GM12878 (cell line): ENCODE measurements around the gene FOXP1. TPM values are rescaled to one million over a fixed set of nuclear protein-coding genes. Genes with fewer than 3 reads are reported as not detected.

ENCODE experiments used
- ATAC-seq: fragments of 200-7000 bp; cut with Tn5 transposase; 3 replicates; pipeline ENCODE4 v1.9.1; 2020; ENCODE audit warnings: mild to moderate bottlenecking, moderate library complexity
- BruUV-seq: library from RNA; stranded (reverse); fragments of 400-500 nt; replicated peaks from 2 replicates; lab custom pipeline; 2021; lab: Mats Ljungman, UMichigan
- CTCF ChIA-PET: fragments of 300-600 bp; sonication (Branson Sonifier 250); formaldehyde crosslinking; extraction: SDS; loops from one replicate; lab custom pipeline; 2021; ENCODE audit warnings: inconsistent platforms; lab: Yijun Ruan, JAX
- POLR2A ChIA-PET: fragments of 350-600 bp; formaldehyde crosslinking; extraction: SDS; loops from one replicate; lab custom pipeline; 2021; ENCODE audit warnings: inconsistent platforms; lab: Charles Lee
- RAD21 ChIA-PET: fragments of 300-600 bp; sonication (Branson Sonifier 250); formaldehyde crosslinking; loops from one replicate; lab custom pipeline; 2023; ENCODE audit warnings: antibody characterized with exemption; ENCODE audit not compliant: unreplicated experiment; lab: Charles Lee
- SMC1A ChIA-PET: fragments of 300-600 bp; sonication (Branson Sonifier 250); formaldehyde crosslinking; loops from one replicate; lab custom pipeline; 2023; ENCODE audit not compliant: unreplicated experiment, uncharacterized antibody; lab: Charles Lee
- DNase-seq: peaks from one replicate; pipeline ENCODE4 v3.0.0-alpha.2; 2011; ENCODE audit warnings: low read depth, low spot score
- FAIRE-seq: peaks from 3 replicates; lab custom pipeline; 2011; peaks lifted over from hg19 to GRCh38; lab: Jason Lieb, UNC
- H2AFZ ChIP-seq: 2 replicates; pipeline ENCODE4 v1.6.0; 2011; ENCODE audit warnings: low read depth, low read length, control low read depth; ENCODE audit not compliant: control insufficient read depth
- H3K27ac ChIP-seq: 2 replicates; pipeline ENCODE4 v1.5.1; 2011; ENCODE audit warnings: control low read depth; ENCODE audit not compliant: control insufficient read depth, insufficient read depth
- H3K27me3 ChIP-seq, 2 experiments: replicated peaks in 1 of 2; 2 replicates each; pipeline versions ENCODE4 v1.6.0 to v1.6.1; 2011; ENCODE audit warnings: low read length in 1 of 2; ENCODE audit not compliant: control insufficient read depth in 2 of 2, insufficient read depth in 2 of 2
- H3K36me3 ChIP-seq, 2 experiments: 2 replicates each; pipeline ENCODE4 v1.5.1; 2011; ENCODE audit warnings: low read length in 1 of 2; ENCODE audit not compliant: control insufficient read depth in 2 of 2, insufficient read depth in 2 of 2
- H3K4me1 ChIP-seq: 2 replicates; pipeline ENCODE4 v1.6.1; 2011; ENCODE audit warnings: mild to moderate bottlenecking, low read length, moderate library complexity, mixed read lengths; ENCODE audit not compliant: control insufficient read depth, insufficient read depth
- H3K4me2 ChIP-seq: 2 replicates; pipeline ENCODE4 v1.6.0; 2011; ENCODE audit warnings: control low read depth; ENCODE audit not compliant: control insufficient read depth, insufficient read depth
- H3K4me3 ChIP-seq: fragments of 200-600 bp; sonication (generic); 2 replicates; pipeline ENCODE4 v1.5.1; 2016
- H3K79me2 ChIP-seq: 2 replicates; pipeline ENCODE4 v1.6.0; 2011; ENCODE audit warnings: low read length; ENCODE audit not compliant: control insufficient read depth, insufficient read depth
- H3K9ac ChIP-seq: 2 replicates; pipeline ENCODE4 v1.8.0; 2011; ENCODE audit warnings: low read length, control low read depth, mixed read lengths; ENCODE audit not compliant: control insufficient read depth, insufficient read depth
- H3K9me3 ChIP-seq: replicated peaks from 3 replicates; pipeline ENCODE4 v1.5.1; 2011; ENCODE audit warnings: mild to moderate bottlenecking, low read length; ENCODE audit not compliant: control insufficient read depth, insufficient read depth
- H4K20me1 ChIP-seq: 2 replicates; pipeline ENCODE4 v1.6.0; 2011; ENCODE audit not compliant: control insufficient read depth, insufficient read depth
- BCLAF1 ChIP-seq: fragments of 450-650 bp; IDR thresholded peaks from 2 replicates; pipeline ENCODE4 v1.6.1; 2017; ENCODE audit warnings: antibody characterized with exemption, mild to moderate bottlenecking, moderate library complexity
- EED ChIP-seq: sonication (generic); IDR thresholded peaks from 2 replicates; pipeline ENCODE4 v1.6.1; 2016; ENCODE audit warnings: antibody characterized with exemption, low read depth
- SRF ChIP-seq, 2 experiments: IDR thresholded peaks; 2 replicates each; pipeline ENCODE4 v1.6.1; 2011; ENCODE audit warnings: low read depth in 2 of 2, low read length in 2 of 2, mild to moderate bottlenecking in 1 of 2, moderate library complexity in 1 of 2
- TCF12 ChIP-seq: IDR thresholded peaks from 2 replicates; pipeline ENCODE4 v1.6.1; 2011; ENCODE audit warnings: low read depth, mild to moderate bottlenecking, low read length
- whole genome bisulfite sequencing: methylation state at CpG from one replicate; pipeline ENCODE4 v1.1.6; 2016; ENCODE audit warnings: low lambda C conversion rate; ENCODE audit not compliant: insufficient replicate concordance, insufficient coverage; ENCODE audit errors: missing lambda C conversion rate; 5-methylcytosine and 5-hydroxymethylcytosine counted together
- in situ Hi-C: fragments of 300-500 bp; cut with MboI; formaldehyde crosslinking; loops from 9 replicates; pipeline ENCODE4 v1.14.3; 2018; ENCODE audit warnings: mixed read lengths
- intact Hi-C: fragments of 100-400 bp; cut with micrococcal nuclease; formaldehyde crosslinking; loops from one replicate; pipeline ENCODE4 v1.14.2; 2022; ENCODE audit not compliant: unreplicated experiment
- polyA plus RNA-seq, 11 experiments: library from polyadenylated mRNA; depleted of rRNA in 4 of 11; unstranded in 6 of 11; stranded (reverse) in 5 of 11; fragments of >200 nt; fragmentation: Nextera tagmentation in 4 of 11; fragmentation: Illumina TruSeq in 1 of 11; extraction: Ambion mirVana in 4 of 11; extraction: Trizol in 1 of 11; gene quantifications; 1 replicate in 1 of 11; 2 replicates in 10 of 11; pipeline versions ENCODE4 v1.2.1 to v1.2.3, GENCODE V29; 2011 to 2016; ENCODE audit warnings: inconsistent platforms in 2 of 11, missing spikeins in 2 of 11, low read depth in 1 of 11
- total RNA-seq, 4 experiments: library from RNA; depleted of rRNA in 3 of 4; stranded (reverse); fragments of >200 nt in 3 of 4; fragmentation: Illumina TruSeq in 1 of 4; extraction: Trizol in 1 of 4; gene quantifications; 2 replicates each; pipeline versions ENCODE4 v1.2.1 to v1.2.3, GENCODE V29; 2013 to 2021

FOXP1 gene
- total and polyA plus RNA-seq, 10 of the 15 experiments (the other 5 are each of a cell fraction or from before 2014, with no cell fraction given), result 0.05 to 1.6 (median 0.20) TPM; not detected in 1

GRCh38 chr3:71001303-71001830, 582.2 kb downstream of the FOXP1 start:
- H3K4me3 ChIP-seq, result no peak overlapping the region
- no peaks in the 10 kb centered on the region for H3K27me3 ChIP-seq
- CTCF ChIA-PET, result no interaction called here
- no peak for DNase-seq
- H4K20me1 ChIP-seq, result no peaks in the 10 kb centered on the region
- no peaks in the 10 kb centered on the region for H3K4me1 ChIP-seq
- no peak overlapping the region for H3K4me2 ChIP-seq
- H3K9ac ChIP-seq, result no peak overlapping the region
- ATAC-seq, result no peak
- POLR2A ChIA-PET, result no interaction called here
- no peak for TF ChIP-seq EED
- no peak for TF ChIP-seq SRF (IDR thresholded peaks at IDR 0.05; ENCODE audit: low read depth in 2 of 2, low read length in 2 of 2)
- TF ChIP-seq BCLAF1, result no peak
- no peak for TF ChIP-seq TCF12
- no TSS peak for BruUV-seq
- no peaks in the 10 kb centered on the region for H3K36me3 ChIP-seq
- intact Hi-C loops (loop anchor here (10.0 kb wide), 1 partner anchor 153 kb away; no protein-coding TSS in a partner anchor), in situ Hi-C loops (loop anchor here (10.0 kb wide), 1 partner anchor 593 kb away; no protein-coding TSS in a partner anchor)
- WGBS, result 69% methylated on average over 5 of the region's 5 CpGs
- no peak for FAIRE-seq
- no peak overlapping the region for H3K27ac ChIP-seq
- SMC1A ChIA-PET, result no interaction called here
- H3K9me3 ChIP-seq, result no peaks in the 10 kb centered on the region
- H2AFZ ChIP-seq, result no peak overlapping the region
- no peaks in the 10 kb centered on the region for H3K79me2 ChIP-seq
- RAD21 ChIA-PET, result no interaction called here
